ENCODE data around the gene MACROD2. TPM values are rescaled to one million over a fixed set of nuclear protein-coding genes. Genes with fewer than 3 reads are reported as not detected.

Gene MACROD2
- total RNA-seq, 2 donors from 2014 or later, result 0.95 to 4.2 TPM

- H3K27me3 ChIP-seq (replicated peaks; ENCODE audit: insufficient read depth), result no peaks in the 10 kb centered on the region
- H3K27ac ChIP-seq, result no peak overlapping the region
- H3K9me3 ChIP-seq, result no peaks in the 10 kb centered on the region
- H3K4me1 ChIP-seq (ENCODE audit: control insufficient read depth in 1 of 2, low read depth in 2 of 2), result peaks cover 5 to 15% of the 10 kb centered on the region in 2 donors
- H3K4me3 ChIP-seq, result no peak overlapping the region
- no peaks in the 10 kb centered on the region for H3K36me3 ChIP-seq
- TF ChIP-seq CTCF (IDR thresholded peaks at IDR 0.05), result no peak
- ATAC-seq (ENCODE audit: insufficient number of reproducible peaks, low FRiP score, low read depth) (no peak), DNase-seq (ENCODE audit: low spot score) (no peak)
Observed at GRCh38 chr20:15616626-15617025, 1621.3 kb downstream of the MACROD2 start.

- H3K27me3 ChIP-seq (replicated peaks; ENCODE audit: insufficient read depth), result no peaks in the 10 kb centered on the region
- H3K27ac ChIP-seq, result no peak overlapping the region
- TF ChIP-seq CTCF (IDR thresholded peaks at IDR 0.05), result no peak
- no peaks in the 10 kb centered on the region for H3K36me3 ChIP-seq
- ATAC-seq (ENCODE audit: insufficient number of reproducible peaks, low FRiP score, low read depth) (no peak), DNase-seq (ENCODE audit: low spot score) (no peak)
- H3K9me3 ChIP-seq, result no peaks in the 10 kb centered on the region
- H3K4me1 ChIP-seq (ENCODE audit: control insufficient read depth in 1 of 2, low read depth in 2 of 2), result peaks cover 5 to 14% of the 10 kb centered on the region in 2 donors
- no peak overlapping the region for H3K4me3 ChIP-seq
Observed at GRCh38 chr20:15618110-15618509, 1622.8 kb downstream of the MACROD2 start.

- H3K4me1 ChIP-seq (ENCODE audit: control insufficient read depth in 1 of 2, low read depth in 2 of 2), result peaks cover under 1 to 6% of the 10 kb centered on the region in 2 donors
- H3K9me3 ChIP-seq, result no peaks in the 10 kb centered on the region
- ATAC-seq (ENCODE audit: insufficient number of reproducible peaks, low FRiP score, low read depth) (no peak), DNase-seq (ENCODE audit: low spot score) (no peak)
- no peak overlapping the region for H3K4me3 ChIP-seq
- no peaks in the 10 kb centered on the region for H3K27me3 ChIP-seq (replicated peaks; ENCODE audit: insufficient read depth)
- TF ChIP-seq CTCF (IDR thresholded peaks at IDR 0.05), result no peak
- H3K36me3 ChIP-seq, result no peaks in the 10 kb centered on the region
- H3K27ac ChIP-seq, result no peak overlapping the region
Observed at GRCh38 chr20:15618912-15619311, 1623.6 kb downstream of the MACROD2 start.

GRCh38 chr20:15619341-15619740, 1624.0 kb downstream of the MACROD2 start:
- Histone ChIP-seq H3K9me3 (no peaks in the 10 kb centered on the region), H3K27me3 (replicated peaks; ENCODE audit: insufficient read depth) (no peaks in the 10 kb centered on the region), H3K4me1 (ENCODE audit: control insufficient read depth in 1 of 2, low read depth in 2 of 2) (peaks cover 0 to 1% of the 10 kb centered on the region in 2 donors), H3K4me3 (no peak overlapping the region), H3K36me3 (no peaks in the 10 kb centered on the region), H3K27ac (no peak overlapping the region)
- TF ChIP-seq CTCF (IDR thresholded peaks at IDR 0.05), result no peak
- ATAC-seq (ENCODE audit: insufficient number of reproducible peaks, low FRiP score, low read depth) (no peak), DNase-seq (ENCODE audit: low spot score) (no peak)

GRCh38 chr20:15619816-15620215, 1624.5 kb downstream of the MACROD2 start:
- ATAC-seq (ENCODE audit: insufficient number of reproducible peaks, low FRiP score, low read depth), result no peak
- no peak for DNase-seq (ENCODE audit: low spot score)
- Histone ChIP-seq H3K9me3 (no peaks in the 10 kb centered on the region), H3K4me1 (ENCODE audit: control insufficient read depth in 1 of 2, low read depth in 2 of 2) (no peaks in the 10 kb centered on the region), H3K27me3 (replicated peaks; ENCODE audit: insufficient read depth) (no peaks in the 10 kb centered on the region), H3K27ac (no peak overlapping the region), H3K4me3 (no peak overlapping the region), H3K36me3 (no peaks in the 10 kb centered on the region)
- TF ChIP-seq CTCF (IDR thresholded peaks at IDR 0.05), result no peak
